BE2C (cell line): Measurements from ENCODE around the gene AFP.

ENCODE experiments used
- DNase-seq: peaks from one replicate; pipeline ENCODE4 v3.0.0-alpha.2; 2020
- H3K27me3 ChIP-seq: fragments of 250-450 bp; sonication (Bioruptor Pico); 2 replicates; pipeline ENCODE4 v1.5.1; 2020; ENCODE audit warnings: mild to moderate bottlenecking
- H3K36me3 ChIP-seq: fragments of 250-450 bp; sonication (Bioruptor Pico); 2 replicates; pipeline ENCODE4 v1.5.1; 2020; ENCODE audit warnings: mild to moderate bottlenecking
- H3K4me1 ChIP-seq: fragments of 250-450 bp; sonication (Bioruptor Pico); 2 replicates; pipeline ENCODE4 v1.5.1; 2020
- H3K4me3 ChIP-seq: 2 replicates; pipeline ENCODE4 v1.5.1; 2011; ENCODE audit warnings: low read depth, low read length
- H3K9me3 ChIP-seq: fragments of 250-450 bp; sonication (Bioruptor Pico); 2 replicates; pipeline ENCODE4 v1.5.1; 2020
- CTCF ChIP-seq: IDR thresholded peaks from 2 replicates; pipeline ENCODE4 v1.5.1; 2012; ENCODE audit warnings: mild to moderate bottlenecking, low read depth, low read length

AFP gene

GRCh38 chr4:73479323-73479722 lies 43.3 kb downstream of the AFP start:
- no peak for DNase-seq
- Histone ChIP-seq H3K4me3 (no peak overlapping the region), H3K4me1 (peaks cover 4% of the 10 kb centered on the region; the same call in 1 of the 2 replicates), H3K27me3 (no peaks in the 10 kb centered on the region), H3K36me3 (no peaks in the 10 kb centered on the region), H3K9me3 (no peaks in the 10 kb centered on the region)
- TF ChIP-seq CTCF, result no peak

- peaks cover 4% of the 10 kb centered on the region; the same call in 1 of the 2 replicates for H3K4me1 ChIP-seq
- H3K36me3 ChIP-seq, result no peaks in the 10 kb centered on the region
- TF ChIP-seq CTCF, result no peak
- H3K9me3 ChIP-seq, result no peaks in the 10 kb centered on the region
- H3K4me3 ChIP-seq, result no peak within 1 kb of the TSS
- DNase-seq, result no peak
- H3K27me3 ChIP-seq, result no peaks in the 10 kb centered on the region
These were observed 45.3 kb downstream of the AFP start, which contains the start of gene AFM for GRCh38 chr4:73481358-73481757. TSS of gene AFM (plus strand) at chr4:73481745. CDS start at chr4:73481776, 31 bp downstream.

DNA sequence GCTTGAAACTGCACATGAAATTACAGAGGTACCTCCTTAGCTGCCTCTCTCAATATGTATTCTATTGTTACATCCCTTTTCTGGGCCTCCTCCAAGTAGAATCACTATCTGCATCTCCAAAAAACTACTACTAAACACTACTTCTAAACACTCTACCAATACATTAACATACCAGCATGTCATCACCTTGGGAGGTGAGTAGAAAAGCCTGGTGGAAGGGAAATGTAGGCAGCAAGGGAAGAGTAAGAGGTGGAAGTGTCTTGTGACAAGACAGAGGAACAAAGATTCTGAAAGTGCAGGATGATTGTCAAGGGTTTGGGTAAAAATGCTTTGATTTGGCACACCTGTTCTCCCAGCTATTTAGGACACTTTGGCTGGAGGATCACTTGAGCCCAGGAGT lies 49.1 kb downstream of the AFP start:
- Histone ChIP-seq H3K9me3 (no peaks in the 10 kb centered on the region), H3K36me3 (no peaks in the 10 kb centered on the region), H3K4me1 (peaks cover 6% of the 10 kb centered on the region; the same call in 1 of the 2 replicates), H3K4me3 (no peak overlapping the region), H3K27me3 (no peaks in the 10 kb centered on the region)
- no peak for DNase-seq
- no peak for TF ChIP-seq CTCF

GRCh38 chr4:73485596-73485995 lies 49.6 kb downstream of the AFP start:
- Histone ChIP-seq H3K27me3 (no peaks in the 10 kb centered on the region), H3K36me3 (no peaks in the 10 kb centered on the region), H3K9me3 (no peaks in the 10 kb centered on the region), H3K4me1 (peaks cover 6% of the 10 kb centered on the region; the same call in 1 of the 2 replicates), H3K4me3 (no peak overlapping the region)
- no peak for DNase-seq
- no peak for TF ChIP-seq CTCF

- H3K27me3 ChIP-seq, result no peaks in the 10 kb centered on the region
- TF ChIP-seq CTCF, result no peak
- no peak overlapping the region for H3K4me3 ChIP-seq
- H3K4me1 ChIP-seq, result peaks cover 6% of the 10 kb centered on the region; the same call in 1 of the 2 replicates
- no peak for DNase-seq
- no peaks in the 10 kb centered on the region for H3K36me3 ChIP-seq
- H3K9me3 ChIP-seq, result no peaks in the 10 kb centered on the region
These were observed 50.5 kb downstream of the AFP start for GRCh38 chr4:73486497-73486896.

DNA sequence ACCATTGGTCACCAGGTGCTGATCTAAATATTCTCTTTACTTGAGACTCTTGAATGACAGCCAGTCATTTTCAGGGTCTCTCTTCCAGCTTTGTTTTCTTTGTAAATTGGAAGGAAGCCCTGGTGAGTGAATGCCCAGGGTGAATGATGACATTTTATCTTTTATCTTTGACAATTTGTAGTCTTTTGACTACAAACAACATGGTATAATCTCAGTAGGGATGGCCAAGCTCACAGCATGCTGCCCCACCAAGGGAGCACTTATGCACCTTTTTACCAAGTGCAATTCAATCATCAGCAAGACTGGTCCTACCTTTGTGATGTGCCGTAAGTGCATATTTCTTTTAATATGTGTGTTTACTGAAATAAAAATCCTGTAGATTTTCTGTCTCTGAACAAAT lies 51.2 kb downstream of the AFP start:
- TF ChIP-seq CTCF, result no peak
- Histone ChIP-seq H3K9me3 (no peaks in the 10 kb centered on the region), H3K36me3 (no peaks in the 10 kb centered on the region), H3K4me1 (peaks cover 6% of the 10 kb centered on the region; the same call in 1 of the 2 replicates), H3K4me3 (no peak overlapping the region), H3K27me3 (no peaks in the 10 kb centered on the region)
- no peak for DNase-seq
